Measurements from ENCODE around the gene CFH.
"Not testable (repeated sequence)": the region's sequence is repeated elsewhere in the genome, so short reads cannot be mapped to it uniquely, and the experiment has no call there.

Gene CFH

GRCh38 chr1:196743244-196743643 lies 91.4 kb downstream of the CFH start:
- not testable (repeated sequence) for DNase-seq (ENCODE audit: extremely low read depth, low read depth)
- peak; percentile 24 for TF ChIP-seq CTCF (IDR thresholded peaks at IDR 0.05; ENCODE audit: low read depth, low read length)

- not testable (repeated sequence) for DNase-seq (ENCODE audit: extremely low read depth, low read depth)
Observed at GRCh38 chr1:196765019-196765740, 113.3 kb downstream of the CFH start.

GRCh38 chr1:196769823-196770222 lies 118.0 kb downstream of the CFH start:
- not testable (repeated sequence) for DNase-seq (ENCODE audit: extremely low read depth, low read depth)

GRCh38 chr1:196773713-196774112 lies 121.9 kb downstream of the CFH start:
- no peak for DNase-seq (ENCODE audit: extremely low read depth, low read depth)
- no peak for TF ChIP-seq CTCF (IDR thresholded peaks at IDR 0.05; ENCODE audit: low read depth, low read length)

- no peak for TF ChIP-seq CTCF (IDR thresholded peaks at IDR 0.05; ENCODE audit: low read depth, low read length)
- no peak for DNase-seq (ENCODE audit: extremely low read depth, low read depth)
Observed at GRCh38 chr1:196774175-196774574, 122.3 kb downstream of the CFH start.

- no peak for TF ChIP-seq CTCF (IDR thresholded peaks at IDR 0.05; ENCODE audit: low read depth, low read length)
- no peak for DNase-seq (ENCODE audit: extremely low read depth, low read depth)
Observed at GRCh38 chr1:196774603-196775002, 122.8 kb downstream of the CFH start, which contains the start of gene CFHR3. Gene CFHR3 (plus strand): TSS chr1:196774840. CDS start chr1:196774887, 47 bp downstream.

GRCh38 chr1:196777603-196778002 lies 125.8 kb downstream of the CFH start:
- no peak for DNase-seq (ENCODE audit: extremely low read depth, low read depth)
- no peak for TF ChIP-seq CTCF (IDR thresholded peaks at IDR 0.05; ENCODE audit: low read depth, low read length)

- no peak for DNase-seq (ENCODE audit: extremely low read depth, low read depth)
- TF ChIP-seq CTCF (IDR thresholded peaks at IDR 0.05; ENCODE audit: low read depth, low read length), result no peak
Observed at GRCh38 chr1:196779093-196779492, 127.2 kb downstream of the CFH start.

GRCh38 chr1:196791252-196791651 lies 139.4 kb downstream of the CFH start:
- not testable (repeated sequence) for DNase-seq (ENCODE audit: extremely low read depth, low read depth)

GRCh38 chr1:196794103-196794502 lies 142.3 kb downstream of the CFH start:
- not testable (repeated sequence) for DNase-seq (ENCODE audit: extremely low read depth, low read depth)
